Keratinocyte (primary cell): ENCODE data around the gene DBP.

Source experiments
- EZH2 ChIP-seq: IDR thresholded peaks from one replicate; pipeline ENCODE4 v1.6.1; 2012; ENCODE audit warnings: inconsistent platforms, mild to moderate bottlenecking, low read length, moderate library complexity
- TF ChIP-seq, protein P1 (sequence below), 3 experiments: IDR thresholded peaks in 1 of 3; conservative IDR thresholded peaks in 1 of 3; optimal IDR thresholded peaks in 1 of 3; 2 replicates in 2 of 3; 3 replicates in 1 of 3; pipeline versions ENCODE3 to v1.5.1; 2011; ENCODE audit warnings: low read length in 3 of 3, mild to moderate bottlenecking in 3 of 3, moderate library complexity in 2 of 3, control low read depth in 1 of 3, inconsistent platforms in 1 of 3; ENCODE audit not compliant: insufficient read depth in 2 of 3; ENCODE audit errors: extremely low read depth in 1 of 3

DNA sequence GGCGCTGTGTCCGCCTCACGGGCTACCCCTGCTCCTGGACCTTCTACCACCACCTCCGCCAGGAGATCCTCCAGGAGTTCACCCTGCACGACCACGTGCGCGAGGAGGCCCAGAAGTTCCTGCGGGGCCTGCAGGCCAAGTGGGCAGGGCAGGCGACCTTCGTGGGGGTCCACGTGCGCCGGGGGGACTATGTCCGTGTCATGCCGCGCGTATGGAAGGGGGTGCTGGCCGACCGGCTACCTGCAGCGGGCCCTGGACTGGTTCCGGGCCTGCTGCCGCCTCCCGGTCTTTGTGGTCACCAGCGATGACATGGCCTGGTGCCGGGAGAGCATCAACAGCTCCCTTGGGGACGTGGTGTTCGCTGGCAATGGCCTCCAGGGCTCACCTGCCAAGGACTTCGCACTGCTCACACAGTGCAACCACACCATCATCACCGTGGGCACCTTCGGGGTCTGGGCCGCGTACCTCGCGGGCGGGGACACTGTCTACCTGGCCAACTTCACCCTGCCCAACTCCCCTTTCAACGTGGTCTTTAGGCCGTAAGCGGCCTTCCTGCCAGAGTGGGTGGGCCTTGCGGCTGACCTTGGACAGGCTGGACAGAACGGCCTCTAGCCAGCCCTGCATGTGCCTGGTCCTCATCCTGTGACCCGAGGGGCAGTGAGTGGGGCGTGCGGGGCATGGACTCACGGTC is 43.4 kb upstream of the DBP start:
- TF ChIP-seq, protein P1, sequence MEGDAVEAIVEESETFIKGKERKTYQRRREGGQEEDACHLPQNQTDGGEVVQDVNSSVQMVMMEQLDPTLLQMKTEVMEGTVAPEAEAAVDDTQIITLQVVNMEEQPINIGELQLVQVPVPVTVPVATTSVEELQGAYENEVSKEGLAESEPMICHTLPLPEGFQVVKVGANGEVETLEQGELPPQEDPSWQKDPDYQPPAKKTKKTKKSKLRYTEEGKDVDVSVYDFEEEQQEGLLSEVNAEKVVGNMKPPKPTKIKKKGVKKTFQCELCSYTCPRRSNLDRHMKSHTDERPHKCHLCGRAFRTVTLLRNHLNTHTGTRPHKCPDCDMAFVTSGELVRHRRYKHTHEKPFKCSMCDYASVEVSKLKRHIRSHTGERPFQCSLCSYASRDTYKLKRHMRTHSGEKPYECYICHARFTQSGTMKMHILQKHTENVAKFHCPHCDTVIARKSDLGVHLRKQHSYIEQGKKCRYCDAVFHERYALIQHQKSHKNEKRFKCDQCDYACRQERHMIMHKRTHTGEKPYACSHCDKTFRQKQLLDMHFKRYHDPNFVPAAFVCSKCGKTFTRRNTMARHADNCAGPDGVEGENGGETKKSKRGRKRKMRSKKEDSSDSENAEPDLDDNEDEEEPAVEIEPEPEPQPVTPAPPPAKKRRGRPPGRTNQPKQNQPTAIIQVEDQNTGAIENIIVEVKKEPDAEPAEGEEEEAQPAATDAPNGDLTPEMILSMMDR (optimal IDR thresholded peaks at IDR 0.05 in 1 of 3, IDR thresholded peaks at IDR 0.05 in 1 of 3, conservative IDR thresholded peaks at IDR 0.05 in 1 of 3; ENCODE audit: extremely low read depth in 1 of 3, insufficient read depth in 2 of 3, low read length in 3 of 3): no peak
- TF ChIP-seq EZH2: no peak
